Measurements from ENCODE around the gene KCNH8.

The KCNH8 gene

DNA sequence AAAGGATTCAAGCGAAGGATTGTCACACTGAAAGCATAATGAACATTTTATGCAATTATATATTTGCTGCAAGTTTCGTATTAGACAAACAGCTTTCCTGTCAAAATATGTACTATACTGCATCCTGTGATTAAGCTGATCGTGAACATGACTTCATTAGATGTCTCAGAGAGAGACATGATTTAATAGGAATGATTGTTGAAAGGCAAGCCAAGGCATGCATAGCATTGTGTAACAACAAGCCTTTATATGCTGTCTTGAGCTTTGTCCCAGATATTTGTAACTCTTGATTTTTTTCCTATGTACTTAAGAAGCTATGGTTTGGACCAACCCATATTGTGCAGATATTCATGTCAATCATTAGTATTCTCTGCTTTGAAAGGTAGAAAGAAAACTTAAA is 309.1 kb downstream of the KCNH8 start:
- in situ Hi-C loops (cut with MboI; ENCODE audit: low sequenced_read_pairs) = no loop called here

GRCh38 chr3:19467761-19468160 is 319.5 kb downstream of the KCNH8 start:
- in situ Hi-C loops (cut with MboI; ENCODE audit: low sequenced_read_pairs) = no loop called here

GRCh38 chr3:19471138-19471537 is 322.8 kb downstream of the KCNH8 start:
- in situ Hi-C loops (cut with MboI; ENCODE audit: low sequenced_read_pairs) = no loop called here

DNA sequence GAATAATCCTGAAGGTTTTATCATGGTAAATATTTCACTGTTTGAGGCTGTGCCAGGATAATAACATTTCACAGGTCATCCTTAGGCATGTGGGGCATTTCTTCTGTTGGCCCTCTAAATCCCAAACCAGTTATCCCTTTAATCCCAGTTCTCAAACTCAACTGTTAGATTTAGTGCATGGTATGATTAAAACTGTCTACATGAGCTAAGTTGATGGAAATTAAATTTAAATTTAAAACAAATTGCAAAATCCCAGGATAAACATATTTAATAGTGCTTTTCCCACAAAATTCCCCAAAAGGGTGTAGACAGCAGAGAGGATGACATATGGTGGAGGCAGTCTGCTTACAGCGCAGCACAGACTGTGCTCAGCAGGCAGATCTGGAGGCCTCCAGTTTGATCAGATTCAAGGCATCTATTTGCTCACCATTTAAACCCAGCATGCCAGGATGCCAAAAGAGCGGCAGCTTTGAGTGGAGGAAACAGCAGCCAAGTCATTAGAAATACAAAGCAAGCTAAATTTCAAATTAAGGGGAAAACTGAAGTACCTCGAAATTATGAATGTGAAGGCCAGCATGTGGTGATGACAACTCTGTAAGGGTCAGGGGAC is 325.8 kb downstream of the KCNH8 start:
- in situ Hi-C loops (cut with MboI; ENCODE audit: low sequenced_read_pairs) = no loop called here

GRCh38 chr3:19476281-19476680 is 328.0 kb downstream of the KCNH8 start:
- in situ Hi-C loops (cut with MboI; ENCODE audit: low sequenced_read_pairs) = no loop called here

DNA sequence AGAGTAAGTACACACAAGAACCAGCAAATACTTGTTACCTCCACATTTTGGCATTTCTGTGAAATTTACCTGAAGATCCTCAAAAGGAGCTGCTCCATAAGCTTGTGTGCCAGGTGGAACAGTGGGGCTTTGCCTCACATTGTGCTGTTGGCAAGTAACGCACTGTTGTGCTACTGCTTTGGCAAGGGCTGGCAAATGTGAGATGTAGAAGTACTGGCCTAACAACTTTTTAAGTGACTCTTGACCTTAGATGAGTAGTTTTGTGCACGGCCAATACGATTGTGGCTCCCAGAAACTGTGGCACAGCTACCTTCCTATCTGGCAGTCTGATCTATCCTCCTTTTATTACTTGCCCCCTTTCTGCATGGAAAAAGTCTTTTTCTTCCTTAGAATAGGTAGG is 337.0 kb downstream of the KCNH8 start:
- in situ Hi-C loops (cut with MboI; ENCODE audit: low sequenced_read_pairs) = no loop called here

GRCh38 chr3:19487386-19487785 is 339.1 kb downstream of the KCNH8 start:
- in situ Hi-C loops (cut with MboI; ENCODE audit: low sequenced_read_pairs) = no loop called here

DNA sequence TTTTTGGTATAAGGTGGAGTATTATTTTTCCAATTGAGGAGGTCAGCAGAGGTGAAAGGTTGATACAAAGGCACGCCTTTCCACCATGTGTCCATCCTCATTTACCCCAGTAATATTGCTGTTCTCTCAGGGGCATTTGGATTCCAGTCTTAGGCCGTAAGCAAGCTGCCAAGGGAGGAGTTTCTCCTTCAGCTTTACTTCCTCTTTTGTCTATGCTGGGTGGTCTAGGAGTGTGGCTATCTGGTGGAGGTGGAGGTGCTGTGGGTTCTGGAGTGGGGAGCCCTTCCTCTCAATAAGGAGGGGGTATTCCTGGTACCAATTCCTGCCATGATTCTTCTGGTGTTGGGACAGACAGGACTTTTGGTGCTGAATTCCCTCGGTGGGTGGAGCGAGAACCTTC is 340.6 kb downstream of the KCNH8 start:
- in situ Hi-C loops (cut with MboI; ENCODE audit: low sequenced_read_pairs) = no loop called here

- in situ Hi-C loops (cut with MboI; ENCODE audit: low sequenced_read_pairs) = no loop called here
Observed at GRCh38 chr3:19489936-19490335, 341.6 kb downstream of the KCNH8 start.

DNA sequence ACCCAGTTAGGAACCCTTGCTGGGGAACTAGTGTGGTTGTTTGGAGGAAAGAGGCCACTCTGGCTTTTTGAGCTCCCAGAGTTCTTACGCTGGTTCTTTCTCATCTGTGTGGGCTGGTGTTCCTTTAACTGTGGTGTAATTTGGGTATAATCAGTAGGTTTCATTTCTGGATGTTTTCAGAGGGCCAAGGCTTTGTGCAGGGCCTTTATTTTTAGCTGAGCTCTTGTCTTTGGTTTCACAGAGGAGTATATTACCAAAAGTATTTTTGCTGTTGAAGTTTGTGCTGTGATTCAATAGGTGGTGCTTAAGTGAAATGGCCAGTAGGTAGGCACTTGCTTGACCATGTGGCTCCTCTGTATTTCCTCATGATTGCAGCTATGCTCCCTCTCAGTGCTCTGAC is 357.9 kb downstream of the KCNH8 start:
- in situ Hi-C loops (cut with MboI; ENCODE audit: low sequenced_read_pairs) = no loop called here

DNA sequence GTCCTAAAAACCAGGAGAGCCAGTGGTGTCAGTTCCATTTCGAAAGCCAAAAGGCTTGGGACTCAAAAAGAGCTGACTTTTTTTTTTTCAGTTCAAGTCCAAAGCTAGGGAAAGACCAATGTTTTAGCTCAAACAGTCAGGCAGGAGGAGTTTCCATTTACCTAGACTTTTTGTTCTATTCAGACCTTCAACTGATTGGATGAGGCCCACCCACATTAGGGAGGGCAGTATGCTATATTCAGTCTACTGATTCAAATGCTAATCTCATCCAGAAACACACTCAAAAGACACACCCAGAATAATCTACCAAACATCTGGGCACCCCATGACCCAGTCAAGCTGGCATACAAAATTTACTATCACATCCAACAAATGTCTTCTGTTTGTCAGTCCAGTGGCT is 374.0 kb downstream of the KCNH8 start:
- in situ Hi-C loops (cut with MboI; ENCODE audit: low sequenced_read_pairs) = no loop called here

DNA sequence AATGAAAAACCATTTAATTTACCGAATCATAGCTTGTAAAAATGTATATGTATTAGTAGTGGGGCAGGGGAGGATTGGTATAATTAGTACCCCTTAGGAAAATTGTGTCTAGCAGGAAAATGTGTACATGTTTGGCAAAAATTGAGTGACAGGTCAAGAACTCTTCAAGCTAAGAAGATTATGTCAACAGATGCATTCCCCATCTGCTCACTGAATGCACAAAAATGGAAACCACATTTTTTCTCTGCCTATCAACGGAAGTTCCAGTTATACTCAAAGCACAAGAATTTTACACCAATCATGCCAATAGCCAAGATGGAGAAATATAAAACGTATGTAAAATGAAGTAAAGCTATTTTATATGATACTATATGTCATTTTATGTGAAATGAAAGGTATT is 377.8 kb downstream of the KCNH8 start:
- in situ Hi-C loops (cut with MboI; ENCODE audit: low sequenced_read_pairs) = no loop called here

- in situ Hi-C loops (cut with MboI; ENCODE audit: low sequenced_read_pairs) = no loop called here
Observed at GRCh38 chr3:19527746-19528145, 379.4 kb downstream of the KCNH8 start.

- in situ Hi-C loops (cut with MboI; ENCODE audit: low sequenced_read_pairs) = no loop called here
Observed at GRCh38 chr3:19531426-19531825, 383.1 kb downstream of the KCNH8 start.

DNA sequence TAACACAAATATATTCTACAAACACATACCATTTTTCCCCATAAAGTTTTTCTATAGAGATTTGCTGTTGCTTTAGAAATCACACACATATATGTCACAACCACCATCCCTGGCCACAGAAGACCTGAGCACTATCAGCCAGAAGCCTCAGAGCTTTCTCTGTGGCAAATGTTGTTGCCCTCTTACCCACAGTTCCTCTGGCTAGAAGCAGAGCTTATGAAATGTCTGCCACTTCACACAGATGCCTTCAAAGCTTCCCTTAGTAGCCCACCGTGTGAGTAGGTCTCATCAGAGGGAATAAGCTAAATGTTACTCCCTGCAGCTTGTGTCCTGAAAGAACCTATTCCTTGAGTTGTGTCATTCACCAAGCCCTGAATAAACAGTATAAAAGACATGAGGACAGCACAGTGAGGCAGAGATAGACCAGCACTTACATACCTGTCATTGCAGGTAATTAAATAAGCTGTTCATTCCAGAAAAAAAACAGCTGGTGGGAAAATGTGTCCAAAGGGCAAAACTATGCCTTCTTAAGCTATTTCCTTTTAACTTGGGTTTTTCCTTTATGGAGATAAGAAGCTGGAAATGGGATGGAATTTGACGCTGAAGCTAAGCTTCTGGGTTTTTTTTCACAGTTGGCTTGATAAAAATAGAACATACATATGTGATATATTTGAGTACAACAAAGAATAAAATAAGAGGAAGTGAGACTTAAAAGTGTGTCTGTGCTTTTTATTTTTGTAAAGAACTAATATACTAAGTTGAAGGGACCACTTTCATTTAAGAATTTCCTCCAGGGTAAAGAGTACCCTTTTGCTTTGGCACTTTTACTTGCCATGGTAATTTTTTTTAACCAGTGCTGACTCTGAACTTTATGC is 391.4 kb downstream of the KCNH8 start:
- in situ Hi-C loops (cut with MboI; ENCODE audit: low sequenced_read_pairs) = no loop called here

- in situ Hi-C loops (cut with MboI; ENCODE audit: low sequenced_read_pairs) = no loop called here
Observed at GRCh38 chr3:19540464-19540863, 392.2 kb downstream of the KCNH8 start.

DNA sequence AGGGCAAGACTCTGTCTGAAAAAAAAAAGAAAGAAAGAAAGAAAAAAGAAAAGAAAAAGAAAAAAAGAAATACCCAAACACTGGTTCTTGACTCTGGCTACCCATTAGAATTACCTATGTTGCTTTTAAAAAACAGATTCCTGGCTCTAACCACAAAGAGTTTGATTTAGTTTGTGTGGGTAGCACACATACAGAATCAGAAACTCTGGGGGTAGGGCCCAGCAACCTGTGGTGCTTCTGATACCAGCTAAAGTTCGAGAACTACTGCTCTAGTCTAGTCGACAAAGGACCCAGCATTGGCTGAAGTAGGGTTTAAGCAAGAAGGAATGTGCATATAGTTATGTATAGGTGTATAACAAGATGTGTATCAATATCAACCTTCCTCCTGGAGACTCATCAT is 393.0 kb downstream of the KCNH8 start:
- in situ Hi-C loops (cut with MboI; ENCODE audit: low sequenced_read_pairs) = no loop called here

DNA sequence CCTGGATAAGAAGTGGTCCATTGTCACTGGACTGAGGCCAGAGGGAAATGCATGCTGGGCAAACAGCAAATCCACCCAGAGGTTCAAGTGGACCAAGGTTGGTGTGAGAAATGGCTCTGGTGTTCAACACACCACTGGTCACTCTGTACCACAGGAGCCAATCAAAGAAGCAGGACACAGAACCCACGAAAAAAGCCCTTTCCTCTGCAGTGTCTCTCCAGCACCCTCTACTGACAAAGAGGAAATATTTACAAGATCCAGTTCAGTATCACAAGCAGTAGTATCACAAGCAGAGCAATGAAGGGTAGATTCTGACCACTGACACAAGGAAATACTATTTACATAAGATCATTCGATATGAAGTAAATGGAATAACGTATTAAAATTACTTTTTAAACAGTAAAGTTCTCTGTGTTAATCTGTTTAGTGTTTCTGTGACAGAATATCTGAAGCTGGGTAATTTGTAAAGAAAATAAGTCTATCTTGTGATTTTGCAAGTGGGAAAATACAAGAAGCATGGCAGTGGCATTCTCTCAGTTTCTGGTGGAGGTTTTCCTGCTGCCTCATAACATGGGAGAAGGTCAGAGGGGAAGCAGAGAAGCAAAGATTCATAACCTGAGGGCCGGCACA is 395.0 kb downstream of the KCNH8 start:
- in situ Hi-C loops (cut with MboI; ENCODE audit: low sequenced_read_pairs) = no loop called here

DNA sequence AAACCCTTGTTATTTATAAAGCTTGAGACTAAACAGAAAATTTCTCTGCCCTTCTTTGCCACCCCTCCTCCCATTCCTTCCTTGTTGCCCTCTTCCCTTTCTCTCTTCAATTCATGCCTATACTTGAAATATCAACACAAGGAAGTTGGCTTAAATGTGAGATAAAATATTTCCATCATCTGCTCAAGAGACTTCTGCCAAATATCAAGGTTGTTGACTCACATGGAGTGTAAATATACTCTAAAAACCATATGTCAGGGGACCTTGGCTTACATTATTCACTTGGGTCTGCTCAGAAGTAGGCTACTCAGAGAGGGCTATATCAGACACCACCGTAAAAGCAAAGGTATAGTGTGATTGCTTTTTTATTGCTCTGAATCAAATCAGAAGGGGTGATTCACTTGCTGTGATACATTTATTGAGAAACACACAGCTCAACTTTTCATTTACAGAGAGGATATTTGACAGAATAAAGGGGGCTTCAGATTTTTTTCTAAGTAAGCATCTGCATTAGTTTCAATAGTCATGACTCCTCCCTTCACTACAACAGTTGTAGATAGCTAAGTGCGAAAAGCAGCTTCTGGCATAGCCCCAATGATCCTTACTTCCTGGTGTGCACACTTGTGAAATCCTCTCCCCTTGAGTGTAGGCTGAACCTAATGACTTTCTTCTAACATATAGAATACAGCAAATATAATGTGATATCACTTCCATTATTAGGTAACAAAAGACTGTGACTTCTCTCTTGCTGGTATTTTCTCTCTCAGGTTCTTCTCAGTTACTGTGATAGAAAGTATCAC is 399.6 kb downstream of the KCNH8 start:
- in situ Hi-C loops (cut with MboI; ENCODE audit: low sequenced_read_pairs) = no loop called here

GRCh38 chr3:19559724-19560442 is 411.6 kb downstream of the KCNH8 start:
- in situ Hi-C loops (cut with MboI; ENCODE audit: low sequenced_read_pairs) = no loop called here

- in situ Hi-C loops (cut with MboI; ENCODE audit: low sequenced_read_pairs) = no loop called here
Observed at GRCh38 chr3:19573644-19574043, 425.3 kb downstream of the KCNH8 start.

Measured in HL-60/S4 (cell line).